ENCODE measurements around the gene OR4D9.
"Not testable (repeated sequence)": the region's sequence is repeated elsewhere in the genome, so short reads cannot be mapped to it uniquely, and the experiment has no call there.

Gene OR4D9

GRCh38 chr11:59510941-59511589 is at the start of gene OR4D9:
OR4D9 (plus strand) TSS chr11:59511539; CDS start chr11:59514913, 3,374 bp downstream.
- DNase-seq: no peak

- no peak for DNase-seq
These were observed 48.1 kb upstream of the OR4D9 start for GRCh38 chr11:59463190-59463641.

GRCh38 chr11:59473015-59473414 is 38.3 kb upstream of the OR4D9 start, which contains the start of gene OR4D10:
OR4D10 (plus strand) TSS chr11:59473315; CDS start chr11:59477430, 4,115 bp downstream.
- DNase-seq: no peak

- DNase-seq: no peak
These were observed 36.2 kb upstream of the OR4D9 start for GRCh38 chr11:59475176-59475575.

- DNase-seq: no peak
These were observed 31.4 kb upstream of the OR4D9 start for GRCh38 chr11:59479906-59480305.

- no peak for DNase-seq
These were observed 31.0 kb upstream of the OR4D9 start for GRCh38 chr11:59480359-59480758.

- no peak for DNase-seq
These were observed 9.4 kb upstream of the OR4D9 start for GRCh38 chr11:59501931-59502330.

GRCh38 chr11:59503276-59503675 is 8.1 kb upstream of the OR4D9 start, which contains the start of gene OR4D11:
OR4D11 (plus strand) TSS chr11:59503576; CDS start chr11:59503576, 0 bp downstream.
- DNase-seq: no peak

GRCh38 chr11:59511675-59512074 is 336 bp downstream of the OR4D9 start:
- no peak for DNase-seq

- not testable (repeated sequence) for DNase-seq
These were observed 8.8 kb downstream of the OR4D9 start for GRCh38 chr11:59520139-59520538.

GRCh38 chr11:59520741-59521140 is 9.4 kb downstream of the OR4D9 start:
- DNase-seq: no peak

- no peak for DNase-seq
These were observed 12.2 kb downstream of the OR4D9 start for GRCh38 chr11:59523541-59523940.

- DNase-seq: no peak
These were observed 17.4 kb downstream of the OR4D9 start for GRCh38 chr11:59528711-59529110.

GRCh38 chr11:59532620-59533019 is 21.3 kb downstream of the OR4D9 start:
- DNase-seq: no peak

GRCh38 chr11:59534676-59535075 is 23.3 kb downstream of the OR4D9 start:
- no peak for DNase-seq

GRCh38 chr11:59542142-59542810 is 30.9 kb downstream of the OR4D9 start:
- DNase-seq: no peak

GRCh38 chr11:59543713-59544112 is 32.4 kb downstream of the OR4D9 start:
- DNase-seq: not testable (repeated sequence)

- DNase-seq: no peak
These were observed 33.5 kb downstream of the OR4D9 start for GRCh38 chr11:59544869-59545178.

- DNase-seq: no peak
These were observed 34.1 kb downstream of the OR4D9 start for GRCh38 chr11:59545179-59546020.

- DNase-seq: not testable (repeated sequence)
These were observed 36.4 kb downstream of the OR4D9 start for GRCh38 chr11:59547605-59548308.

GRCh38 chr11:59548309-59548656 is 36.9 kb downstream of the OR4D9 start:
- DNase-seq: no peak

- peak; percentile 91 for DNase-seq
These were observed 39.1 kb downstream of the OR4D9 start for GRCh38 chr11:59550368-59550841.

Data from CD4-positive, alpha-beta T cell treated with Interleukin-21 for 1 hour (primary cell).